Pulmonary artery endothelial cell (primary cell): ENCODE data around the gene HOXA11. TPM values are rescaled to one million over a fixed set of nuclear protein-coding genes. Genes with fewer than 3 reads are reported as not detected.

ENCODE experiments used
- DNase-seq: peaks from one replicate; pipeline ENCODE4 v3.0.0-alpha.2; 2011; ENCODE audit warnings: low read depth, low spot score
- total RNA-seq: library from RNA; depleted of rRNA; stranded (reverse); fragments of >200 nt; gene quantifications from 2 replicates; pipeline ENCODE4 v1.2.3, GENCODE V29; 2014

HOXA11 gene
- total RNA-seq, 1 donor from 2014 or later, result not detected

DNA sequence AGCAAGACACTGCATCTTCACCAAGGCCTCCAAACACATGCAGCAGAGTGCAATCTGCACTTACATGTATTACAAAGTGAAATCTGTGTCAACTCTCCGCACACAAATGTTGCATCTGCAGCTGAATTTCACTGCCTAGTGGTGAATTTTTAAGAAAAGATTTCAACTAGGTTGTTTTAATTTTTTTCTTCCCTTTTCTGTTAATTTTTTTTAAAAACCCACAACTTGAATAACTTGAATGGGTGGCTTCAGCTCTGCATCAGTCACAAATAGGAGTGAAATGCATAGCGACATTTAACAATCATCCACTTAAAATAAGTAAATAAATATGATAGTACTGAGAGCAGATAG is 8.9 kb upstream of the HOXA11 start:
- DNase-seq, result no peak

- no peak for DNase-seq
Observed at GRCh38 chr7:27193335-27194001, 8.4 kb upstream of the HOXA11 start.

- no peak for DNase-seq
Observed at GRCh38 chr7:27192546-27193334, 7.7 kb upstream of the HOXA11 start.

GRCh38 chr7:27191833-27192545 is 7.0 kb upstream of the HOXA11 start:
- DNase-seq, result no peak

DNA sequence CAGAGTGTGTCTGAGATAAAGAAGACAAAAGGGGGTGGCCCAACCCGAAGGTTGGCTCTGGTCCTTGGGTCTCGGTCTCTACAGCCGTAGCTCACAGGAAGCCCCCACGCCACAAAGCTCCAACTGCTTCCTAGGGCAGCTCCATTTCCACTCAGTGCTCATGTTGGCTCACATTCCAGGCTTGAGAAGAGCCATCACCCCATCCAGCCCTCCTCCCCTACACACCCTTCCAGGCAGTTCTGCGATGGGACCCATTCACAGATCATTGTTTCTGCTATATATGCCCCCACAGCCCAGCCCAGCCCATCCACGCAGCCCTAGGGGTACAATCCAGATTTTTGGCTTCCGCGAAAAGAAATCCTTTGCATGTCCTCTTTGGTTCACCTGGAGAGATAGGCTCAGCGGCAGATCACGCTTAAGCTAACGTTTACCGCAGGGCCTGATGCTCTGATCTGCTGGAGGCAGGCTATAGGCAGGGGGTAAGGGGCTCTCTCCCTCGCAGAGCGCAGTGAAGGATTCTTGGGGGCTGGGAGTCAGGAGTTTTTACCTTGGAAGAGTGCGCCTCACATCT is 6.2 kb upstream of the HOXA11 start:
- DNase-seq, result no peak

DNA sequence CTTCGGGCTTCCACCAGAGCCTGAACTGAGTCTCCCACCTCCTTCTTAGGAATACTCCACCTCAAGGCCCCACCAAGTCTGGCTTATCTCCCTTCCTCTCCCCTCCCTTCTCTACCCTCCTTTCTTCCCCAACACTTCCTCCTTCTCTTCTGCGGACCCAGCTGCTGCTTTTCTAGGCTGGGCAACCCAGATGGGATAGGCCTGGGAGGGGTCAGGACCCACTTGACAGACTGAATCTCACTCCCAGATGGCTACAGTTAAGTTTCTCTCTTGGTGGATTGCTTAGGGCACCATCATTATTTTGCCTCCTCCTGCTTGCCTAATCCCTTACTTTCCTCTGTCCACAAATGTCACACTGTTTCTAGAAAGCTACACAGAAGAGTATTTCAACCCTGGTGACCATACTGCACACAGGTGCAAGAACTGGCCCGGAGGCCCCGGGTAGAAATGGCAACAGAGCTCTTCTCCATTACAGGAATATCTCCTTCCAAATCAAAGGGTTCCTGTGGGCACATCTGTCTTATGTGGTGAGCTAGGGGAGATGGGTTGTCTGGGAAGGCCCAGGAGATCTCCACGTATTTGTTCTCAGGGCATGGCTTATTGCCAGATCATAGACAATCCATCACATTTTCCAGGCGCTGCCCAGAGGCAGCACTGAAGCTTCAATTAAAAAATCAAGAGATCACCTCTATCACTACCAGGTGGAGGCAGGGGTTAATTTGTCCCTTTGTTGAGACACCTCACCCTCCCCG is 5.1 kb upstream of the HOXA11 start:
- DNase-seq, result no peak

- no peak for DNase-seq
Observed at GRCh38 chr7:27189295-27189996, 4.4 kb upstream of the HOXA11 start.

DNA sequence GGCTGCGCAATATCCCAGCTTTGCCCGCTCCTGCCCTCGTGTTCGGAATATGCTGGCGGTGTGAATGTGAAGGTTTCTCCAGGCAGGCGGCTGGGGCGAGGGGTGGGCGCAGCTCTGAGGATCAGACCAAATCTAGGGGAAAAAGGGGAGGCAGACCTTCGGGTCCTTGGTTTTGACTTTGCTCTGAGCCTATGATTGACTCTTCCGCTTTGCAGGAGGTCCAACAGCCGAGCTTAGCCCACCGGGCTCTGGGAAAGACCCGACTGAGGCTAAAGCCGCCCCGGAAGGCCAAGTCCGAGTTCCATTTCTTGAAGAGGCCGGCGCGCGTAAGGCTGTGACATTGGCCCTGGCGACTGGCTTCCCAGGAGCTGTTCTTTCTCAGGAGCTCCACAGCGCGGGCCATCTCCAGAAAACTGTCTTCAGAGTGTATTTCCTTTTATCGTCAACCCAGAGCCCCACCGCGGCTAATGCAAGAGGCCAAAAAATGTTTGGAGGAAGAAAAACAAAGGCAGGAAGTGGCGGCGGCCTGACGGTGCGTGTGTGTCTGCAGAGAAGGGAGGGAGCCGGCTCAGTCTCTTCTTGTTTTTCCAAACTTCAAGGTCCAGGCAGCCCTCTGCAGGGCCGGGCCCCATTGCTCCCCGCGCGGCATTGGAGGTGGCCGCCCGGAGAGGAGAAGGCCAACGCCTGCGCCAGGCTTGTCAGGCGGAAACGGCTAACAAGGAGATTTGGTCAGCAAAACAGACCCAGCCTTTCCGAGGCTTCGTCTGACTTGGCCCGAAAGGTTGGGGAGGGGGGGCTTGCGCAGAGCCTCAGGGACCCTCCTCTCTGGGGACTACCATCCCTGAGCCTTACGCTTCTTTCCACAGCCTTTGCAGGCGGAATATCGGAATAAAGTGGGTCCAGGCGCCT is 3.6 kb upstream of the HOXA11 start:
- no peak for DNase-seq

DNA sequence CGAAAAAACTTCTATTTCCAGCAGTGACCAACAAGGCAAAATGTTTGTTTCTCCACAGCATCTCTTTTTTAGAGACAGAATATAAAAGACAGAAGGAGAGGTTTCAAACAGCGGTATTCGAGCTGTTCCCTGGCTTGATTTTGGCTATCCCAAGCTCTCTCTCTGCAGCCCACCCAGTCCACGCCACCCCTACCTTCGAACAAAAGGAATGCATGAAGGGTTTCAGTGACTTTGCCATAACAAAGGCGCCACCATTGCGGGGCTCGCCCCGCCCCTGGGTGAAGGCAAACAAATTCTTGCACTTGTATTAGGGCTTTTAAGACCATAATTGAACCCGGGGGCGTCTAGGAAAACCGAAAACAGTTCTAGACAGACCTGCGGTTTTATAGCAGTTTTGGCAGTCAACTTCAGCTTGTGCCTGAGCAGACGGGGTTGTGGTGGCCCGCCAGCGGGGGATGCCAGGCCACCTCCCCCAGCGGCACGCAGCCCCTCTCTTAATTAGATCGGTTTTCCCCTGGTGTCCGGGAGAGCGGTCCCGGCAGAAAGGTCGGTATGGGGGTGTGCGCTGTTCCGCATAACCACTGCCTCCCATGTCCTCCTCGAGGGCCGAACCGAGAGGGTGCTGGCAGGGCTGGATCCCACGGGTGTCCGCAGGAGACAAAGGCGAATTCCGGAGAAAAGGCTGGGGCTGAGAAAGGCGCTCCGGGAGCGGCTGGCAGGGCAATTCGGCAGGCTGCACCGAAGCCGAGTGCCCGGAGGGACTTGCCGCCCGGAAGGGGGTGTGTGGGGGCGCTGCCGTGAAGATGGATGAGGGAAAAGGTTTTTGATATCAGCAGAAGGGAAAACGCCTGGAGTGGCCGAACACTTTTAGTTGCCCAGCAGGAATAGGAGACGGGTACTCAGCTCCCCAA is 2.7 kb upstream of the HOXA11 start:
- no peak for DNase-seq

GRCh38 chr7:27186668-27187474 is 1.8 kb upstream of the HOXA11 start:
- no peak for DNase-seq

DNA sequence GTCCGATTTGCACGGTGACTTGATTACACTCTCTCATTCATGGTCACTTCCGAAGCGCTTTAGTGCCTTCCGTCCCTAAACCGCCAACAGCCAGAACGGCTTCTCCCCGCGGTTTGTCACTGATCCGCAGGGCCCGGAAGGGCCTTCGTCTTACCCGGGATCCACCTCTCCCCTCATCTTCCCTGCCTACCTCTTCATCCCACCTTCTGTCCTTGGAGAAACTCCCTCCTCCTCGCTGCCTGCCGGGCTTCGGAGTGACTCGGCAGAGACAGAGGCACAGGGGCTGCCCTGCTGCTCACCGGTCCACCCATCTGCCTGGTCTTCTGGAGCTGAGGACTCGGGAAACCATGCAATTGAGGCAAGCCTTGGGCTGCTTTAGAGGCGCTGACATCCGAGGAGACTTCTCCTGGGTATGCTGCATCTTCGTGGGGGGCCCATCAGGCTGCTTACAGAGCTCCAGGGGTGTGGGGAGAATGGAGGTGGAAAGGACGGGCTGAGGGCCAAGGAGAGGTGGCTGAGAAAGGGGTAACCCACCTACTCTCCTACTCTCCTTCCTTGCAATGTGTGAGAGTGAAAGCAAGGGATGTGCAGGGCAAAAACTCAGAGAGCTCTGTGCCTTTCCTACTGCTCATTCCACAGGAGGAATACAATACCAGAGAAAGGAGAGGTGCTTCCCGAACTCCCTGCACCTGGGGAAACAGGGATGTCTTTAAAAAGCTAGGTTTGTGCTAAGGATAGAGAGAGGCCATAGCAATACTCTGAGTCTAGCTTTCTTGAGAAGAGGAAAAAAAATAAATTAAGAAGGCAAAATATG is 1.0 kb upstream of the HOXA11 start:
- no peak for DNase-seq

- no peak for DNase-seq
Observed at GRCh38 chr7:27184337-27185012, 557 bp downstream of the HOXA11 start.

DNA sequence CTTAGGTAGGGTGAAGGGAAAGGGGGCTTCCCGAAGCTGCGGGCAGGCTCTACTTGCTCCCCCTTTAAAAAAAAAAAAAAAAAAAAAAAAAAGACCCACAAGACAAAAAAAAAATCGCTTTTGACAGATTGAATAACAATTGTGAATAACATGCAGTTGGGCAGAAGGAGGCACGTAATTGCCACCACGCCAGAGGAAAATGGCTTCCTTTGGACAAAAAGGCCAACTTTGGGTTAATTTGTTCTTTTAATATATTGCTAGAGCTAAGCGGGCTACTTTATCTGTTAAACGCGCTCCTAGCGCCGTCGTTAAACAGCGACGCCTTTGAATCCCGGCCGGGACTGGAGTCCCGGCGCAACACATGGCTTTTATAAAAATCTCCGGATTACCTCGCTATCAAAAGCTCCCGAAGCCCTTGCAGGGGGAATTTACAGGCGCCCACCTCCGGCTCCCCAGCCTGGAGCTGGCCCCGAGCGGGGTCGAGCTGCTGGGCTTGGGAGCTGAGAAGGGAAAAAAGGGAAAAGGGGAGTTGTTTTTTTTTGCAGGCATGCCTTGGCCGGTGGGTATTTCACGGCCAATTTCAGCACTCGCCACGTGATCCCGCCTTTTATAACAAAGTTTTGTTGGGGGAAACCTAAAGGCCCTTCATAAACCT is 1.2 kb downstream of the HOXA11 start:
- no peak for DNase-seq

DNA sequence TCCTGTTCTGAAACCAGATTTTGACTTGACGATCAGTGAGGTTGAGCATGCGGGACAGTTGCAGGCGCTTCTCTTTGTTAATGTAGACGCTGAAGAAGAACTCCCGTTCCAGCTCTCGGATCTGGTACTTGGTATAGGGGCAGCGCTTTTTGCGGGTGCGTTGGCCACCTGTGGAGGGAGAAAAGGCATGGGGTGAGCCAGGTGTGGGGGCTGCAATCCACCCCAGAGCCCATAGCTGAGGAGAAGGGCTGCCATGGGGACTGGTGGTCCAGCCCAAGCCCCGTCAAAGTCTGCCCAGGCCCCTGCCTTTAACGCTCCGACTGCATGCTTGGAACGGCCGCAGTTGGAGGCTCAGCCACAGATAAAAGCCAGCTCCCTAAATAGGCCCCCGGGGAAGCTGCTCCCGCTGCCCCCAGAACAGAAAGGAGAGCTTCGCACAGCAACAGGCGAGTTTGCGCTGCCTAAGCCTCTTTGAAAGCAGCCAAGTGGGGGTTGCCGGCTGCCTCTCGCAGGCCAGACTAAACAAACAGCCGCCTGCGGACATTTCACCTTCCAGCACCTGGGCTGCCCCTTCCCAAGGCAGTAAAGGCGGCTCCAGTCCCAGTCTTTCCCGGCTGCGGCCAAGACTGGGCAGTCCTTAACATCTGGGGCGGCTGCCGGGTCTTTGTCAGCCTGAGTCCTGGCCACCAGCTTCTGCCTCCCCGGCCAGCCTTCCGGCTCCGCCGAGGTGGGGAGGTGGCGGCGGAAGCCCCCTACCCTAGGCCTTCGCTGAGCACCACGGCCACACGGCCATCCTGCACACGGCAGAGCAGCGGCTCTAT is 2.0 kb downstream of the HOXA11 start:
- DNase-seq, result no peak

GRCh38 chr7:27182285-27182841 is 2.7 kb downstream of the HOXA11 start:
- DNase-seq, result no peak
